Panc1 (cell line): ENCODE results near the gene AGAP1. TPM values are rescaled to one million over a fixed set of nuclear protein-coding genes. Genes with fewer than 3 reads are reported as not detected.

Source experiments
- ATAC-seq: fragments of 200-7000 bp; cut with Tn5 transposase; 2 replicates; pipeline ENCODE4 v1.9.1; 2020; ENCODE audit warnings: mild to moderate bottlenecking, moderate library complexity
- BruUV-seq: library from RNA; stranded (reverse); fragments of 400-500 nt; replicated peaks from 2 replicates; lab custom pipeline; 2021; lab: Mats Ljungman, UMichigan
- CTCF ChIA-PET: fragments of 300-600 bp; sonication (Branson Sonifier 250); formaldehyde crosslinking; loops from one replicate; lab custom pipeline; 2022; ENCODE audit warnings: antibody characterized with exemption; lab: Charles Lee
- POLR2A ChIA-PET: fragments of 300-600 bp; sonication (Branson Sonifier 250); formaldehyde crosslinking; loops from one replicate; lab custom pipeline; 2022; ENCODE audit warnings: antibody characterized with exemption; lab: Charles Lee
- DNase-seq: peaks from one replicate; pipeline ENCODE4 v3.0.0-alpha.2; 2010; ENCODE audit warnings: low read depth, low spot score
- H3K27ac ChIP-seq: 2 replicates; pipeline ENCODE4 v1.5.1; 2011; ENCODE audit warnings: mild to moderate bottlenecking, low read length, inconsistent platforms
- H3K27me3 ChIP-seq: fragments of 200-500 bp; sonication (Bioruptor generic); 2 replicates; pipeline ENCODE4 v1.6.0; 2014; ENCODE audit warnings: low read length, inconsistent platforms; ENCODE audit not compliant: control insufficient read depth, insufficient read depth
- H3K36me3 ChIP-seq: fragments of 200-500 bp; sonication (Bioruptor generic); 2 replicates; pipeline ENCODE4 v1.5.1; 2014; ENCODE audit warnings: inconsistent platforms, mild to moderate bottlenecking, low read length, moderate library complexity; ENCODE audit not compliant: control insufficient read depth, insufficient read depth
- H3K4me1 ChIP-seq: 2 replicates; pipeline ENCODE4 v1.5.1; 2011; ENCODE audit warnings: inconsistent platforms, mild to moderate bottlenecking, low read length, moderate library complexity; ENCODE audit not compliant: control insufficient read depth, insufficient read depth
- H3K4me3 ChIP-seq, 2 experiments: 2 replicates each; pipeline ENCODE4 v1.5.1; 2011 to 2012; ENCODE audit warnings: low read depth in 2 of 2, low read length in 2 of 2, mild to moderate bottlenecking in 2 of 2, inconsistent platforms in 1 of 2, moderate library complexity in 1 of 2
- H3K9me3 ChIP-seq: fragments of 200-500 bp; sonication (Bioruptor generic); 2 replicates; pipeline ENCODE4 v1.5.1; 2014; ENCODE audit warnings: low read depth, mild to moderate bottlenecking, inconsistent platforms, low read length, moderate library complexity; ENCODE audit not compliant: control insufficient read depth, insufficient read depth
- POLR2AphosphoS5 ChIP-seq: IDR thresholded peaks from 2 replicates; pipeline ENCODE4 v1.6.1; 2012; ENCODE audit warnings: mild to moderate bottlenecking, low read depth, low read length, moderate library complexity
- SIN3A ChIP-seq: IDR thresholded peaks from 2 replicates; pipeline ENCODE4 v1.6.1; 2012; ENCODE audit warnings: low read depth, mild to moderate bottlenecking, low read length, moderate library complexity, borderline replicate concordance; ENCODE audit not compliant: insufficient read depth
- TCF7L2 ChIP-seq: IDR thresholded peaks from 2 replicates; pipeline ENCODE4 v1.6.1; 2011; ENCODE audit warnings: mild to moderate bottlenecking, low read depth, low read length, inconsistent platforms
- in situ Hi-C: cut with HindIII; loops from 2 replicates; pipeline ENCODE4 v1.10.0; 2016; ENCODE audit warnings: low sequenced_read_pairs, low pct_unique_long_range_greater_than_20kb
- intact Hi-C: fragments of 100-400 bp; cut with micrococcal nuclease; formaldehyde crosslinking; loops from one replicate; pipeline ENCODE4 v1.10.0; 2022; ENCODE audit not compliant: unreplicated experiment
- total RNA-seq: library from RNA; stranded (reverse); gene quantifications from one replicate; pipeline ENCODE4 v1.2.1, GENCODE V29; 2021; ENCODE audit not compliant: unreplicated experiment
- TF ChIP-seq, protein P1 (sequence below): fragments of 450-650 bp; IDR thresholded peaks from 2 replicates; pipeline ENCODE4 v1.5.1; 2017; ENCODE audit warnings: mild to moderate bottlenecking
- TF ChIP-seq, protein P2 (sequence below), 2 experiments: IDR thresholded peaks; 2 replicates each; pipeline ENCODE4 v1.6.1; 2011 to 2012; ENCODE audit warnings: low read depth in 2 of 2, control low read depth in 1 of 2, low read length in 1 of 2, mild to moderate bottlenecking in 1 of 2, moderate library complexity in 1 of 2; ENCODE audit not compliant: insufficient read depth in 1 of 2

Gene AGAP1
- total RNA-seq, 1 experiment from 2014 or later = 38.9 TPM

DNA sequence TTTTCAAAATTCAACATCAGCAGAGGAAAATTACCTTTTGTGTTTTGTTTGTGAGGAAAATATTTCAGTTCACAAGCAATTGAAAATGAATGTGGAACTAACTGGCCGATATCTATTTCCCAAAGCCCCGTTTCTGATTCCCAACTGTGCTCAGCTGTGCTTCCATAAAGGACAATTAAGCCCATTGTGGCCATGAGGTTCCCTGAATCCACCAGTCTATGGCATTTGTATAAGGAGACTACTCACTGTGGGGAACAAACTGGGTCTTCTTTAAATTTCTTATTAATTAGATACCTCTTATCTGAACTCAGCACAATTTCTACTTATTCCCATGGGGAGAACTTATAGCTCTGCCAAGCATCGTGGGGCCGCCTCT, 31.4 kb upstream of the AGAP1 start:
- intact Hi-C loops (no loop called here), in situ Hi-C loops (no loop called here)
- CTCF ChIA-PET = interaction anchor here (0.6 kb wide), 1 partner anchor 692 kb away, joined by 3 read pairs; no protein-coding TSS in a partner anchor
- no peak for DNase-seq
- TF ChIP-seq SIN3A (no peak), TCF7L2 (no peak), POLR2AphosphoS5 (no peak)
- TF ChIP-seq, protein P1, sequence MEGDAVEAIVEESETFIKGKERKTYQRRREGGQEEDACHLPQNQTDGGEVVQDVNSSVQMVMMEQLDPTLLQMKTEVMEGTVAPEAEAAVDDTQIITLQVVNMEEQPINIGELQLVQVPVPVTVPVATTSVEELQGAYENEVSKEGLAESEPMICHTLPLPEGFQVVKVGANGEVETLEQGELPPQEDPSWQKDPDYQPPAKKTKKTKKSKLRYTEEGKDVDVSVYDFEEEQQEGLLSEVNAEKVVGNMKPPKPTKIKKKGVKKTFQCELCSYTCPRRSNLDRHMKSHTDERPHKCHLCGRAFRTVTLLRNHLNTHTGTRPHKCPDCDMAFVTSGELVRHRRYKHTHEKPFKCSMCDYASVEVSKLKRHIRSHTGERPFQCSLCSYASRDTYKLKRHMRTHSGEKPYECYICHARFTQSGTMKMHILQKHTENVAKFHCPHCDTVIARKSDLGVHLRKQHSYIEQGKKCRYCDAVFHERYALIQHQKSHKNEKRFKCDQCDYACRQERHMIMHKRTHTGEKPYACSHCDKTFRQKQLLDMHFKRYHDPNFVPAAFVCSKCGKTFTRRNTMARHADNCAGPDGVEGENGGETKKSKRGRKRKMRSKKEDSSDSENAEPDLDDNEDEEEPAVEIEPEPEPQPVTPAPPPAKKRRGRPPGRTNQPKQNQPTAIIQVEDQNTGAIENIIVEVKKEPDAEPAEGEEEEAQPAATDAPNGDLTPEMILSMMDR = no peak
- TF ChIP-seq, protein P2, sequence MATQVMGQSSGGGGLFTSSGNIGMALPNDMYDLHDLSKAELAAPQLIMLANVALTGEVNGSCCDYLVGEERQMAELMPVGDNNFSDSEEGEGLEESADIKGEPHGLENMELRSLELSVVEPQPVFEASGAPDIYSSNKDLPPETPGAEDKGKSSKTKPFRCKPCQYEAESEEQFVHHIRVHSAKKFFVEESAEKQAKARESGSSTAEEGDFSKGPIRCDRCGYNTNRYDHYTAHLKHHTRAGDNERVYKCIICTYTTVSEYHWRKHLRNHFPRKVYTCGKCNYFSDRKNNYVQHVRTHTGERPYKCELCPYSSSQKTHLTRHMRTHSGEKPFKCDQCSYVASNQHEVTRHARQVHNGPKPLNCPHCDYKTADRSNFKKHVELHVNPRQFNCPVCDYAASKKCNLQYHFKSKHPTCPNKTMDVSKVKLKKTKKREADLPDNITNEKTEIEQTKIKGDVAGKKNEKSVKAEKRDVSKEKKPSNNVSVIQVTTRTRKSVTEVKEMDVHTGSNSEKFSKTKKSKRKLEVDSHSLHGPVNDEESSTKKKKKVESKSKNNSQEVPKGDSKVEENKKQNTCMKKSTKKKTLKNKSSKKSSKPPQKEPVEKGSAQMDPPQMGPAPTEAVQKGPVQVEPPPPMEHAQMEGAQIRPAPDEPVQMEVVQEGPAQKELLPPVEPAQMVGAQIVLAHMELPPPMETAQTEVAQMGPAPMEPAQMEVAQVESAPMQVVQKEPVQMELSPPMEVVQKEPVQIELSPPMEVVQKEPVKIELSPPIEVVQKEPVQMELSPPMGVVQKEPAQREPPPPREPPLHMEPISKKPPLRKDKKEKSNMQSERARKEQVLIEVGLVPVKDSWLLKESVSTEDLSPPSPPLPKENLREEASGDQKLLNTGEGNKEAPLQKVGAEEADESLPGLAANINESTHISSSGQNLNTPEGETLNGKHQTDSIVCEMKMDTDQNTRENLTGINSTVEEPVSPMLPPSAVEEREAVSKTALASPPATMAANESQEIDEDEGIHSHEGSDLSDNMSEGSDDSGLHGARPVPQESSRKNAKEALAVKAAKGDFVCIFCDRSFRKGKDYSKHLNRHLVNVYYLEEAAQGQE (IDR thresholded peaks at IDR 0.05; ENCODE audit: insufficient read depth in 1 of 2, low read depth in 2 of 2, low read length in 1 of 2) = no peak
- H3K4me3 ChIP-seq = no peak overlapping the region
- no TSS peak for BruUV-seq
- no peak for ATAC-seq
- H3K4me1 ChIP-seq = no peaks in the 10 kb centered on the region
- H3K27me3 ChIP-seq = no peaks in the 10 kb centered on the region
- H3K36me3 ChIP-seq = no peaks in the 10 kb centered on the region
- H3K9me3 ChIP-seq = no peaks in the 10 kb centered on the region
- POLR2A ChIA-PET = no interaction called here
- no peak overlapping the region for H3K27ac ChIP-seq

DNA sequence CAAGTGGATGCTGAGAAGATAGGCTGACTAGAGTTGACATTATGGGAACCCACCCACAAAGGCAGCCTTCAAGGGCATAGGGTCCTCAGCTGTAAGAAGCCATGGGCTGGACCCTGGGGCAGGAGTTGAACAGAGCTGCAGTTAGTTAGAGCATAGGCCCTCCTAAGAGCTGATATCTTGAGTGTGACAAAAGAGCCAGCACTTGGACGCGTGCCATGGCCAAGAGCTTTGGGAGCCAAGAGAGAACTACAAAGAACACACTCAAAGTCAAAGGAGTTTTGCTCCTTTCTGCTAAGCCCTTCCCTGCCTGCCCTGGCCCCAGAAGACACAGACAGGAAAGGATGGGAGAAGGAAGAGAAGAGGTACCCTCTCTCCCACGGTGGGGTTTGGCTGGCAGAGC, 29.9 kb upstream of the AGAP1 start:
- TF ChIP-seq, protein P2 (IDR thresholded peaks at IDR 0.05; ENCODE audit: insufficient read depth in 1 of 2, low read depth in 2 of 2, low read length in 1 of 2) = no peak
- TF ChIP-seq, protein P1 = no peak
- TF ChIP-seq SIN3A (no peak), TCF7L2 (no peak), POLR2AphosphoS5 (no peak)
- in situ Hi-C loops = no loop called here
- no peaks in the 10 kb centered on the region for H3K9me3 ChIP-seq
- intact Hi-C loops = no loop called here
- no peak overlapping the region for H3K27ac ChIP-seq
- H3K4me1 ChIP-seq = peaks cover 5% of the 10 kb centered on the region
- ChIA-PET CTCF (no interaction called here), POLR2A (no interaction called here)
- no peak for DNase-seq
- no peaks in the 10 kb centered on the region for H3K27me3 ChIP-seq
- H3K4me3 ChIP-seq = no peak overlapping the region
- ATAC-seq = no peak
- BruUV-seq = no TSS peak
- H3K36me3 ChIP-seq = no peaks in the 10 kb centered on the region
